Ectodermal cell (in vitro differentiated cells): Measurements from ENCODE around the gene PTPRG.

Source experiments
- H3K27ac ChIP-seq: 2 replicates; pipeline ENCODE4 v1.7.0; 2013; ENCODE audit warnings: mild to moderate bottlenecking, low read depth, low read length; ENCODE audit not compliant: insufficient read depth, poor library complexity, severe bottlenecking
- H3K27me3 ChIP-seq: 2 replicates; pipeline ENCODE4 v1.7.0; 2013; ENCODE audit warnings: mild to moderate bottlenecking, low read length; ENCODE audit not compliant: insufficient read depth, control insufficient read depth, poor library complexity, severe bottlenecking
- H3K36me3 ChIP-seq: one replicate; pipeline ENCODE4 v1.7.0; 2013; ENCODE audit warnings: low read length; ENCODE audit not compliant: control insufficient read depth, insufficient read depth
- H3K4me1 ChIP-seq: one replicate; pipeline ENCODE4 v1.7.0; 2013; ENCODE audit warnings: low read length; ENCODE audit not compliant: control insufficient read depth, insufficient read depth
- H3K4me3 ChIP-seq: 2 replicates; pipeline ENCODE4 v1.7.0; 2013; ENCODE audit warnings: low read depth, low read length, control low read depth; ENCODE audit not compliant: insufficient read depth
- H3K9me3 ChIP-seq: 2 replicates; pipeline ENCODE4 v1.7.0; 2013; ENCODE audit warnings: mild to moderate bottlenecking, low read length, moderate library complexity; ENCODE audit not compliant: control insufficient read depth
- WGBS, 2 experiments: methylation state at CpG; one replicate each; pipeline ENCODE4 v1.1.7; 2013; ENCODE audit warnings: missing lambda C conversion rate in 2 of 2; 5-methylcytosine and 5-hydroxymethylcytosine counted together

PTPRG gene

DNA sequence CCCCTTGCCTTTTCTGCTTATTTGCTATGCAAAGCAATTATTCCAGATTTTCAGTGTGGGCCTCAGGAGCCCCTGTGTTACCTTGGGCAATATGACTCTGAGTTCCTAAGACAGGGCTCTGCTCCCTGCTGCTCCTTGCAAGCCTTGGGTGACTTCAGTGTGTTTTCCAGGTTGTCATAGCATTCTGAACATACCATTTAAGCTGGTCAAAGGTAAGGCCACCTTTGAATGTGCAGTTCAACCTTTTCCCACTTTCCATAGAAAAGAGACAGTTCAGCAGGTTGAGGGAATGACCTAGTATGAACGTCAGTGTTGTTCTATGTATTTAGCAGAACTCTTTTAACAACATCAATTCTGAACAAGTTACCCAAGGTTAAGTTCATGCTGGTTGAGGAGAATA, 302.2 kb downstream of the PTPRG start:
- 63% methylated on average over 1 of the region's 1 CpG; no CpG with 5 or more reads in 1 of the 2 experiments for whole genome bisulfite sequencing, 2 experiments

DNA sequence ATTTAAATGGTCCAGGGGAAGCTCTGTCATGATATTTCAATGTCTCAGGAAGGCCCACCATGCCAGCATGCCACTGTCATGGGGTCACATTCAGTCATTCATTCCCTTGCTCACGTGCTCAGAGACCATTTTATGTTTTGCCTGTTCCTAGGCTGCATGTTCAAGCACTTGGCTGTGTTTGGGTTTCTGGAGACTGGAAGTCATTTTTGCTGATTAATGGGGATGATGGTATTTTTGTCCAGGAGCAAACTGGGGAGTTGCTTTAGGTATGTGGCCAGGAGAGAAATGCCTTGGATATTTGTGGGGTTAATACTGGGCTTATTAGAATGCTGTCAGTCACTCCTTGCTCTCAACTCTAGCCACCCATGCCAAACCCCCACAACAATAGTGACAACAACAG, 303.5 kb downstream of the PTPRG start:
- no peaks in the 10 kb centered on the region for H3K9me3 ChIP-seq
- H3K27ac ChIP-seq = no peak overlapping the region
- H3K4me1 ChIP-seq = peaks cover 24% of the 10 kb centered on the region
- H3K4me3 ChIP-seq = no peak overlapping the region
- no peaks in the 10 kb centered on the region for H3K36me3 ChIP-seq
- WGBS, 2 experiments = 90 to 96% methylated on average over 1 of the region's 1 CpG
- no peaks in the 10 kb centered on the region for H3K27me3 ChIP-seq

More for the DNA sequence above, 302.2 kb downstream of the PTPRG start:
- peaks cover 11% of the 10 kb centered on the region for H3K4me1 ChIP-seq
- no peaks in the 10 kb centered on the region for H3K27me3 ChIP-seq
- no peaks in the 10 kb centered on the region for H3K9me3 ChIP-seq
- no peak overlapping the region for H3K4me3 ChIP-seq
- H3K36me3 ChIP-seq = no peaks in the 10 kb centered on the region
- no peak overlapping the region for H3K27ac ChIP-seq

DNA sequence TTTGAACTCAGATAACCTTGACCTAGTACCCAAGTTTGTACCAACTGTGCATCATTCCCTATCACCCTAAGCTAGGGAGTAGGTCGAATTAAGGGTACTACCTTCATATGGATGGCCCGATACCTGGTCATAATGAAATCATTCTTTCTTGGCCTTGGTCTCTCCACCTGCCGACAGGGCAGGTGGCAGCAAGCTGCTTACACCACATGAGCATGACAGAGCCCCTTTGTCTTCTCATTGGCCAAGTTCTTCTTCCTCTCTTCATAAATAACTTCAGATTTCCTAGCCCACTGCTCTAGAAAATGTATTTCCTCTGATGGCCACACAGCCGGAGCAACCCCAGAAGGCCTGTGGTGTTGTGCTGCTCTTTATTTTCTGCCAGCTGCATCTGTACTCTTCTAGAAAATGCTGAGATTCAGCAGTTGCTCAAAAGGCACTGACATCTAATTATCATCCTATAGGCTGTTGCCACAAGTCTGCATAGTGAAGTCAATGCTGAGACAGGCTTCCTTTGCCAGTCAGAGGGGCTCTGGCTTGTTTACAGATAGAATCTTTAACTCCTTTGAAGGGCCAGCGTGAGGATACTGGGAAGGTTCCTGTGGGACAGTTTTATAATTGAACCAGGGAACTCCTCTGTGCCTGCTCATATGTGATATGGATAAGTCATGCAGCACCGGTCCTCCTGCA, 304.2 kb downstream of the PTPRG start:
- H3K9me3 ChIP-seq = no peaks in the 10 kb centered on the region
- no peak overlapping the region for H3K4me3 ChIP-seq
- H3K27ac ChIP-seq = no peak overlapping the region
- peaks cover 24% of the 10 kb centered on the region for H3K4me1 ChIP-seq
- H3K27me3 ChIP-seq = no peaks in the 10 kb centered on the region
- H3K36me3 ChIP-seq = no peaks in the 10 kb centered on the region
- whole genome bisulfite sequencing, 2 experiments = 92 to 93% methylated on average over 6 of the region's 6 CpGs

DNA sequence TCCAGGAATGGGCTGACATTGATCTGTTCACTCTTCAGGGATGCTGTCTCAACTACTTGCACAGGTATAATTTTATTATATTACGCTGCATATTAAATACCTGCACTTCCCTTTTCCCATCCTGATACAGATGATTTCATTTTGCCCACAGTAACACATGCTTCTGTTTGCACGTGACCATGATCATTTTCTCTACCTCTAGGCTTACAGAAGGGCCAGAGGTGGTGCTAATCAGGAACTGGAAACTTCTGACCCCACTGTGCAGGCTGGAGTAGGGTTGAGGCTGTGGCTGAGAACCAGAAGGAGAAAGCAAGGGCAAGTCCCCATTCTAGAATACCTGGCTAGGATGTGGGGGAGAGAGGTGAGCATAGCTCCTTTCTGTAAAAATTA, 304.8 kb downstream of the PTPRG start:
- Histone ChIP-seq H3K27me3 (no peaks in the 10 kb centered on the region), H3K27ac (no peak overlapping the region)

DNA sequence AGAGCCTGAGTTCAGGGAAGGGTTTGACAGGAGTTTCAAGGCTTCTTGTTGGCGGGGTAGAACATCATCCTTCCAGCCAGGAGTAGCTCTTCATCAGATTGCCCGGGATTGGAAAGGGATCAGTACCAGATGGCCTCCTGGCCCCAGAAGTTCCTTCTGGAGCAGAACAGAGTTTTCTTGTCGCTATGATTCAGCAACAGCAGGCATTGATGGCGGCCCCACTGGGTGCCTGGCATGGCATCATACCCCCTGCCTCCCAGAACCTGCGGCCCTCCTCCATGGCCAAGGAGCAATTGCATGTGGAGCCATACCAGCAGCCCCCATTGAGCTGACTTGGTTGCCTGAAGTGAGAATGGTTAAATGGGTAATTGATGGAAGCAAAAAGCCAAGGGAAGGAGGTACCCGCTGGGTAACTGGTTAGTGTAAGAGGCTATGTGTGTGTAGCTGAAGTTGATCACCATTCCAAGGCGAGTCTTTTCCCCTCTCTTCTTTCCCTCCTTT, 305.6 kb downstream of the PTPRG start:
- Histone ChIP-seq H3K27me3 (no peaks in the 10 kb centered on the region), H3K36me3 (no peaks in the 10 kb centered on the region), H3K4me1 (peaks cover 20% of the 10 kb centered on the region), H3K27ac (no peak overlapping the region), H3K4me3 (no peak overlapping the region), H3K9me3 (no peaks in the 10 kb centered on the region)
- 94 to 96% methylated on average over 5 to 6 of the region's 7 CpGs for WGBS, 2 experiments

More for the DNA sequence above, 304.8 kb downstream of the PTPRG start:
- Histone ChIP-seq H3K9me3 (no peaks in the 10 kb centered on the region), H3K4me3 (no peak overlapping the region), H3K36me3 (no peaks in the 10 kb centered on the region), H3K4me1 (peaks cover 23% of the 10 kb centered on the region)
- 93 to 100% methylated on average over 2 of the region's 2 CpGs for WGBS, 2 experiments

DNA sequence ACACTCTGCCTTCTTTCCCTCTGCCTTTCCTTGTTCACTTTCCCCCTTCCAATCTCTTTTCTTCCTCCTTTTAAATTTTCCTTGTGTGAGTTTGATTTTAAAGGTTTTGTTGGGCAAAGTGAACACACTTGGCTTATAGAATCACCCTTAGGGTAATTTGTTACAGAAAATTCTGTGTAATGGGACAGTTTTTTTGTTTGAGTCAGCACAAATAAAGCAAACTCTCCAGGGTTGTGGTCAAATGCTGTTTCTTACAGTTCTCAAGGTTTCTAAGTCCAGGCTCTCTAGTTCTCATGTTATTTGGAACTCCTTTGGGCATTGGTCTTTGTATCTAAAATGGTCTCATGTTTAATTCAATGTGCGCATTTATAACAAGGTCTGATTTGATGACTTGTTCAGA, 307.1 kb downstream of the PTPRG start:
- H3K36me3 ChIP-seq = no peaks in the 10 kb centered on the region
- 98 to 100% methylated on average over 1 of the region's 1 CpG for WGBS, 2 experiments
- no peaks in the 10 kb centered on the region for H3K27me3 ChIP-seq
- H3K4me3 ChIP-seq = no peak overlapping the region
- H3K4me1 ChIP-seq = peaks cover 20% of the 10 kb centered on the region
- no peaks in the 10 kb centered on the region for H3K9me3 ChIP-seq
- no peak overlapping the region for H3K27ac ChIP-seq

DNA sequence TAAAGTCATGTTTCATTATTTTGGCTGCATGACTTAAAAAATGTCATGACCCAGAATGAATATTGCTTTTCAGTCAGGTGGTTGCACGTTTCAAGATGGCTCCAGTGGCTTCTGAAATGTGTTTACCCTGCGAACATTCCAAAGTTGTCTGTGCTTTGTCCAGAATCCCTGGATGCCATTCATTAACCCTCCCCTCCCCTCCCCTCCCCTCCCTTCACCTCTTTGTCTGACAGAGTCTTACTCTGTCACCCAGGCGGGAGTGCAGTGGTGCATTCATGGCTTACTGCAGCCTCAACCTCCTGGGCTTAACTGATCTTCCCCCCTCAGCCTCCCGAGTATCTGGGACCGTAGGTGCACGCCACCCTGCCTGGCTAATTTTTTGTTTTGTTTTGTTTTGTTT, 308.0 kb downstream of the PTPRG start:
- 67 to 68% methylated on average over 6 of the region's 6 CpGs for WGBS, 2 experiments
- no peaks in the 10 kb centered on the region for H3K36me3 ChIP-seq
- no peak overlapping the region for H3K4me3 ChIP-seq
- H3K27ac ChIP-seq = peak overlapping the region; percentile 50
- H3K27me3 ChIP-seq = no peaks in the 10 kb centered on the region
- no peaks in the 10 kb centered on the region for H3K9me3 ChIP-seq
- peaks cover 22% of the 10 kb centered on the region for H3K4me1 ChIP-seq

DNA sequence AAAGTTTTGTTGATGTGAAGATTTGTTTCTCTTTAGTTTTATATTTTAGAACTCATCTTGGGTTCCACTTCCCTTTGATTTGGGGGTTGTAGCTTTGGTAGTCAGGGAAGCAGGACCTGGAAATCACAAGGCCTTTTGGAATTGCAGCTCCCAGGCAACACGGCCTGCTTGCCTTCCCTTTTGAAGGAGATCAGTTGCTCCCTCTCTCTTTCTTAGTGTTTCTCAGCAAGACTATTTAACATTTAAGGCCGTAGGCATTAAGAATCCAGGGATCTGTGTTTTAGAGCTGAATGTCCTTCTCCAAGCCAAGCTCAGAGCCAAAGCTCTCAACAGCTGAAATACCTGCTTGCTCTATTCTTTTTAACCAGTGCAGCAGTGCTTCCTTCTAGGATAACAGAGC, 310.3 kb downstream of the PTPRG start:
- H3K27ac ChIP-seq = peak overlapping the region; percentile 52
- peaks cover 34% of the 10 kb centered on the region for H3K4me1 ChIP-seq
- no peaks in the 10 kb centered on the region for H3K9me3 ChIP-seq
- no peaks in the 10 kb centered on the region for H3K36me3 ChIP-seq
- 6 to 11% methylated on average over 2 of the region's 2 CpGs for WGBS, 2 experiments
- H3K27me3 ChIP-seq = no peaks in the 10 kb centered on the region
- no peak overlapping the region for H3K4me3 ChIP-seq

DNA sequence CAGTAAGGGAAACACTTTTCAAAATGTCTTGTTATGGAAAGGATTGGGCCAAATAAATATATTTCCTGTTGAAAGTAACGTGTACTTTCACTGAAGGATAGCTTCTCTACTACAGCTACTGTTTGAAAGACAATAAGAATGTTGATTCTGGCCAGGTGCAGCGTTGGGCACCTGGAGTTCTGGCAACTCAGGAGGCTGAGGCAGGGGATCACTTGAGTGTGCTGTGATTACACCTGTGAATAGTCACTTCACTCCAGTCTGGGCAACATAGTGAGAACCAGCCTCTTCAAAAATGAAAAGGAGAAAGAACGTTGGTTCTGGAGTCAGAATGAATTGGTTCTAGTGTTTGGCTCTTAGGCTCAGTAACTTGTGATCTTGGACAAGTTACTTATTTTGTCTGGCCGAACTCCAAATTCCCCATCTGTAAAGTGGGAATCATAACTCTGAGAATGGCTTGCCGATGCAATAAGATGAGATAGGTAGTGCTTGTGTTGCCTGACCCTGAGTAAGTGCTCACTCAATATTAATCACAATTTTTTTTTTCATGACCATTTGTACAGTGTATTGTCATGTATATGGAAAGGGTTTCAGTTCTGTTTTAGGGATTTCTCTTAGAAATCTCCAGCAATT, 310.8 kb downstream of the PTPRG start:
- Histone ChIP-seq H3K36me3 (no peaks in the 10 kb centered on the region), H3K4me1 (peaks cover 39% of the 10 kb centered on the region), H3K9me3 (no peaks in the 10 kb centered on the region), H3K27me3 (no peaks in the 10 kb centered on the region), H3K27ac (no peak overlapping the region), H3K4me3 (no peak overlapping the region)
- 62 to 68% methylated on average over 5 of the region's 5 CpGs for WGBS, 2 experiments

DNA sequence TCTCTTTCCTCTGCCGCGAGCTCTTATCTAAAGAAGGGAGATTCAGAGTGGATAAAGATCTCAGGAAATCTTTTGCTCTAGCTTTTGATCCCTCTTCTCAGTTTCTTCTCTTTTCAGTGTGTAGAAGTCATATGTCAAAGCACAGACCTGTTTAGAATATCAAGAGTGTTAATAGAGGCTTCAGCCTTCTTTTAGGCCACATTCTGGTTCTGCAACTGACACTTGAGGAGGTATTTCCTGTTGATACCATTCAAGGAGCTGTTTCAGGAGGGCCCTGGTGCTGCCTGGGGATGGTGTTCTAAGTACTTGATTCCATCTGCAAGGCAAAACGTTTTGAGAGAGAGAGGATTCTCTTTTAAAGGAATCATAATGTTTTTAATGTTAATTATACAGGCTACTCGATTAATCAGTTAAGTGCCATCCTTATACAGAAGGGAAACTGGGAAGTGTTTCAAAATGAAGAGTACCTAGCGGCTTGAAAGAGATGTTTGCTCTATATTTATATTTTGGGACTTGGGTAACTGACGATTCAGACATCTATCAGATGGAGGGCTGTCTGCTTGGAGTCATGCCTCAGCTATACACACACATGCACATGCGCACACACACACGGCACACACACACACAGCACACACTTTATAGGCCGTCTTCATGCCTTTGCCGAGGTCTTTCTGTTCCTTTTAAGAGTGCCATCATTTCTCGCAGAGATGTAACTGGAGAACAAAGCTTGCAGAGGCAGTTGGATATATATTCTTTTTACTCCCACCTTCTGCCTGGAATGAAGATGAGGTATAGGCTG, 313.9 kb downstream of the PTPRG start:
- Histone ChIP-seq H3K27me3 (no peaks in the 10 kb centered on the region), H3K9me3 (no peaks in the 10 kb centered on the region), H3K4me1 (peaks cover 31% of the 10 kb centered on the region), H3K27ac (no peak overlapping the region), H3K4me3 (no peak overlapping the region), H3K36me3 (no peaks in the 10 kb centered on the region)
- WGBS, 2 experiments = 73 to 79% methylated on average over 9 to 11 of the region's 11 CpGs
